WTC11 (cell line): ENCODE results near the gene SOCS3. TPM values are rescaled to one million over a fixed set of nuclear protein-coding genes. Genes with fewer than 3 reads are reported as not detected.
A peak's percentile ranks its signal among the peaks of the same experiment; 100 is the strongest.

Experiments used
- ATAC-seq: fragments of 200-7000 bp; cut with Tn5 transposase; 2 replicates; pipeline ENCODE4 v1.10.0; 2021; ENCODE audit warnings: mild to moderate bottlenecking, moderate library complexity
- CTCF ChIA-PET: fragments of 300-600 bp; sonication (Branson Sonifier 250); formaldehyde crosslinking; loops from one replicate; lab custom pipeline; 2021; ENCODE audit warnings: antibody characterized with exemption; lab: Charles Lee
- POLR2A ChIA-PET: fragments of 350-600 bp; sonication (Branson Sonifier 250); formaldehyde crosslinking; loops from one replicate; lab custom pipeline; 2021; ENCODE audit warnings: antibody characterized with exemption; lab: Charles Lee
- DNase-seq: peaks from one replicate; pipeline ENCODE4 v3.0.0; 2021; ENCODE audit warnings: low spot score
- H3K27ac Mint-ChIP-seq: 2 replicates; pipeline ENCODE4 v1.8.0; 2021; ENCODE audit warnings: mixed read lengths
- H3K27me3 Mint-ChIP-seq: 2 replicates; pipeline ENCODE4 v1.8.0; 2021; ENCODE audit warnings: low read depth, mild to moderate bottlenecking, moderate library complexity, mixed read lengths
- H3K36me3 Mint-ChIP-seq: 2 replicates; pipeline ENCODE4 v1.8.0; 2021; ENCODE audit warnings: mixed read lengths
- H3K4me1 Mint-ChIP-seq: 2 replicates; pipeline ENCODE4 v1.8.0; 2022; ENCODE audit warnings: mixed read lengths
- H3K4me3 Mint-ChIP-seq: 2 replicates; pipeline ENCODE4 v1.8.0; 2021; ENCODE audit warnings: mild to moderate bottlenecking, moderate library complexity, mixed read lengths
- H3K9me3 Mint-ChIP-seq: 2 replicates; pipeline ENCODE4 v1.8.0; 2021; ENCODE audit warnings: mixed read lengths
- ATF2 ChIP-seq: sonication (generic); formaldehyde crosslinking; IDR thresholded peaks from 2 replicates; pipeline ENCODE4 v1.8.1; 2022; ENCODE audit warnings: low read depth, missing genetic modification reagents, borderline replicate concordance
- ATF6 ChIP-seq: sonication (generic); formaldehyde crosslinking; IDR thresholded peaks from 2 replicates; pipeline ENCODE4 v1.8.1; 2023; ENCODE audit warnings: mild to moderate bottlenecking, missing genetic modification reagents
- E2F4 ChIP-seq: sonication (generic); formaldehyde crosslinking; IDR thresholded peaks from 2 replicates; pipeline ENCODE4 v1.8.1; 2022; ENCODE audit warnings: low read depth, mild to moderate bottlenecking, moderate library complexity, missing genetic modification reagents, borderline replicate concordance
- EMX1 ChIP-seq: fragments of 250-450 bp; sonication (Bioruptor Pico); IDR thresholded peaks from 2 replicates; pipeline ENCODE4 v1.8.0; 2021; ENCODE audit warnings: mild to moderate bottlenecking
- FOXK1 ChIP-seq: sonication (generic); formaldehyde crosslinking; IDR thresholded peaks from 2 replicates; pipeline ENCODE4 v1.8.0; 2022; ENCODE audit warnings: mild to moderate bottlenecking, moderate library complexity, missing genetic modification reagents
- IRF2 ChIP-seq: sonication (generic); formaldehyde crosslinking; IDR thresholded peaks from 2 replicates; pipeline ENCODE4 v1.8.0; 2022; ENCODE audit warnings: low read depth, missing genetic modification reagents, borderline replicate concordance
- MAX ChIP-seq: sonication (generic); formaldehyde crosslinking; IDR thresholded peaks from 2 replicates; pipeline ENCODE4 v1.8.0; 2022; ENCODE audit warnings: mild to moderate bottlenecking, missing genetic modification reagents
- MYBL2 ChIP-seq: sonication (generic); formaldehyde crosslinking; IDR thresholded peaks from 2 replicates; pipeline ENCODE4 v1.8.1; 2023; ENCODE audit warnings: mild to moderate bottlenecking, moderate library complexity, missing genetic modification reagents
- NR2C2 ChIP-seq: sonication (generic); formaldehyde crosslinking; IDR thresholded peaks from 2 replicates; pipeline ENCODE4 v1.8.0; 2022; ENCODE audit warnings: mild to moderate bottlenecking, missing genetic modification reagents
- PREB ChIP-seq: sonication (generic); formaldehyde crosslinking; IDR thresholded peaks from 2 replicates; pipeline ENCODE4 v1.8.1; 2022; ENCODE audit warnings: mild to moderate bottlenecking, missing genetic modification reagents, moderate library complexity, borderline replicate concordance
- RELA ChIP-seq: sonication (generic); formaldehyde crosslinking; IDR thresholded peaks from 2 replicates; pipeline ENCODE4 v1.8.1; 2022; ENCODE audit warnings: missing genetic modification reagents, mild to moderate bottlenecking, borderline replicate concordance
- SMAD3 ChIP-seq: sonication (generic); formaldehyde crosslinking; IDR thresholded peaks from 2 replicates; pipeline ENCODE4 v1.8.0; 2022; ENCODE audit warnings: missing genetic modification reagents, mild to moderate bottlenecking, borderline replicate concordance
- SP1 ChIP-seq: sonication (generic); formaldehyde crosslinking; conservative IDR thresholded peaks from 2 replicates; pipeline ENCODE4 v1.8.1; 2022; ENCODE audit warnings: missing genetic modification reagents
- TEAD4 ChIP-seq: sonication (generic); formaldehyde crosslinking; IDR thresholded peaks from 2 replicates; pipeline ENCODE4 v1.8.0; 2022; ENCODE audit warnings: mild to moderate bottlenecking, missing genetic modification reagents
- TP53 ChIP-seq: sonication (generic); formaldehyde crosslinking; IDR thresholded peaks from 2 replicates; pipeline ENCODE4 v1.8.1; 2023; ENCODE audit warnings: mild to moderate bottlenecking, missing genetic modification reagents
- USF1 ChIP-seq: sonication (generic); formaldehyde crosslinking; IDR thresholded peaks from 2 replicates; pipeline ENCODE4 v1.8.0; 2022; ENCODE audit warnings: mild to moderate bottlenecking, missing genetic modification reagents
- ZNF281 ChIP-seq: sonication (generic); formaldehyde crosslinking; IDR thresholded peaks from 2 replicates; pipeline ENCODE4 v1.8.0; 2023; ENCODE audit warnings: mild to moderate bottlenecking, missing genetic modification reagents
- total RNA-seq: library from RNA; stranded (reverse); gene quantifications from 3 replicates; pipeline ENCODE4 v1.2.3, GENCODE V29; 2021

SOCS3 gene
- total RNA-seq, 1 experiment from 2014 or later = 23.8 TPM

GRCh38 chr17:78397681-78398101, 37.8 kb upstream of the SOCS3 start (continued):
- TF ChIP-seq E2F4 (CRISPR knock-in tag) = no peak
- no peak for TF ChIP-seq MYBL2 (CRISPR knock-in tag)

GRCh38 chr17:78396441-78397337, 36.8 kb upstream of the SOCS3 start:
- DNase-seq (no peak), ATAC-seq (no peak)
- Mint-ChIP-seq H3K27ac (no peak overlapping the region), H3K27me3 (no peaks in the 10 kb centered on the region), H3K4me1 (0 out of 2 replicates have a peak, but pooled peaks cover 4% of the 10 kb centered on the region), H3K36me3 (peaks cover 67% of the 10 kb centered on the region), H3K4me3 (no peak overlapping the region), H3K9me3 (no peaks in the 10 kb centered on the region)
- POLR2A ChIA-PET = no interaction called here
- CTCF ChIA-PET = interaction anchor here (0.9 to 1.2 kb wide), 3 partner anchors 15 to 31 kb away, joined by 3 to 5 read pairs (median 3); no protein-coding TSS in a partner anchor
- TF ChIP-seq SP1 = no peak
- no peak for TF ChIP-seq TEAD4 (CRISPR knock-in tag)
- no peak for TF ChIP-seq ATF2 (CRISPR knock-in tag)
- no peak for TF ChIP-seq EMX1 (CRISPR knock-in tag)
- no peak for TF ChIP-seq FOXK1 (CRISPR knock-in tag)
- TF ChIP-seq, all 79 proteins: peak for 0

- DNase-seq = no peak
- Mint-ChIP-seq H3K36me3 (peaks cover 56% of the 10 kb centered on the region), H3K4me1 (peaks cover 12% of the 10 kb centered on the region), H3K27me3 (no peaks in the 10 kb centered on the region), H3K4me3 (no peak overlapping the region), H3K9me3 (no peaks in the 10 kb centered on the region), H3K27ac (peak overlapping the region; percentile 93)
- ChIA-PET POLR2A (no interaction called here), CTCF (no interaction called here)
- TF ChIP-seq MAX (CRISPR knock-in tag) = no peak
- no peak for ATAC-seq
Observed at GRCh38 chr17:78395155-78395554, 35.3 kb upstream of the SOCS3 start.

GRCh38 chr17:78394209-78394608, 34.3 kb upstream of the SOCS3 start:
- Mint-ChIP-seq H3K4me3 (no peak overlapping the region), H3K27me3 (no peaks in the 10 kb centered on the region), H3K4me1 (peaks cover 17% of the 10 kb centered on the region), H3K27ac (peak overlapping the region; percentile 90), H3K36me3 (peaks cover 47% of the 10 kb centered on the region), H3K9me3 (no peaks in the 10 kb centered on the region)
- ChIA-PET CTCF (no interaction called here), POLR2A (no interaction called here)
- no peak for ATAC-seq
- DNase-seq = no peak
- TF ChIP-seq PREB (CRISPR knock-in tag) (no peak), IRF2 (CRISPR knock-in tag) (no peak), USF1 (CRISPR knock-in tag) (no peak), NR2C2 (CRISPR knock-in tag) (no peak), ZNF281 (CRISPR knock-in tag) (no peak), TP53 (CRISPR knock-in tag) (no peak), ATF6 (no peak), SMAD3 (CRISPR knock-in tag) (no peak), RELA (CRISPR knock-in tag) (no peak)
